CD4-positive, alpha-beta T cell treated with Interleukin-6 for 4 hours (primary cell): ENCODE data around the gene TMCC1.
"Not testable (repeated sequence)": the region's sequence is repeated elsewhere in the genome, so short reads cannot be mapped to it uniquely, and the experiment has no call there.

Source experiments
- DNase-seq: peaks from one replicate; pipeline ENCODE4 v3.0.0-alpha.2; 2020; ENCODE audit warnings: mixed read lengths

Gene TMCC1

GRCh38 chr3:129769616-129770015, 123.9 kb downstream of the TMCC1 start:
- DNase-seq = no peak

- DNase-seq = no peak
Observed at GRCh38 chr3:129768728-129769127, 124.8 kb downstream of the TMCC1 start.

GRCh38 chr3:129766135-129766534, 127.4 kb downstream of the TMCC1 start:
- DNase-seq = no peak

GRCh38 chr3:129764090-129764489, 129.4 kb downstream of the TMCC1 start:
- DNase-seq = no peak

GRCh38 chr3:129758785-129759320, 134.7 kb downstream of the TMCC1 start:
- no peak for DNase-seq

- no peak for DNase-seq
Observed at GRCh38 chr3:129758306-129758705, 135.2 kb downstream of the TMCC1 start.

GRCh38 chr3:129756871-129757270, 136.6 kb downstream of the TMCC1 start:
- DNase-seq = no peak

- not testable (repeated sequence) for DNase-seq
Observed at GRCh38 chr3:129751105-129751504, 142.4 kb downstream of the TMCC1 start.

GRCh38 chr3:129749692-129750091, 143.8 kb downstream of the TMCC1 start:
- no peak for DNase-seq

- no peak for DNase-seq
Observed at GRCh38 chr3:129747992-129748391, 145.5 kb downstream of the TMCC1 start.

GRCh38 chr3:129747136-129747535, 146.4 kb downstream of the TMCC1 start:
- no peak for DNase-seq

GRCh38 chr3:129746629-129747028, 146.9 kb downstream of the TMCC1 start:
- DNase-seq = no peak

GRCh38 chr3:129745253-129745652, 148.3 kb downstream of the TMCC1 start:
- DNase-seq = no peak

GRCh38 chr3:129741794-129742193, 151.7 kb downstream of the TMCC1 start:
- no peak for DNase-seq

- no peak for DNase-seq
Observed at GRCh38 chr3:129740090-129740489, 153.4 kb downstream of the TMCC1 start.

GRCh38 chr3:129739634-129740033, 153.9 kb downstream of the TMCC1 start:
- DNase-seq = no peak

GRCh38 chr3:129738172-129738571, 155.3 kb downstream of the TMCC1 start:
- DNase-seq = no peak

GRCh38 chr3:129736070-129736469, 157.4 kb downstream of the TMCC1 start:
- no peak for DNase-seq

- DNase-seq = no peak
Observed at GRCh38 chr3:129735638-129736037, 157.9 kb downstream of the TMCC1 start.

GRCh38 chr3:129734449-129734848, 159.1 kb downstream of the TMCC1 start:
- DNase-seq = no peak

- no peak for DNase-seq
Observed at GRCh38 chr3:129732200-129732876, 161.2 kb downstream of the TMCC1 start.

GRCh38 chr3:129727707-129728106, 165.8 kb downstream of the TMCC1 start:
- DNase-seq = no peak

GRCh38 chr3:129723558-129724324, 169.8 kb downstream of the TMCC1 start:
- no peak for DNase-seq

- DNase-seq = no peak
Observed at GRCh38 chr3:129722527-129722926, 171.0 kb downstream of the TMCC1 start.
